ENCODE results near the gene FARSB. TPM values are rescaled to one million over a fixed set of nuclear protein-coding genes. Genes with fewer than 3 reads are reported as not detected.

Gene FARSB
- total and polyA plus RNA-seq, 3 donors from 2014 or later, result 14.1 to 35.0 (median 22.8) TPM

DNA sequence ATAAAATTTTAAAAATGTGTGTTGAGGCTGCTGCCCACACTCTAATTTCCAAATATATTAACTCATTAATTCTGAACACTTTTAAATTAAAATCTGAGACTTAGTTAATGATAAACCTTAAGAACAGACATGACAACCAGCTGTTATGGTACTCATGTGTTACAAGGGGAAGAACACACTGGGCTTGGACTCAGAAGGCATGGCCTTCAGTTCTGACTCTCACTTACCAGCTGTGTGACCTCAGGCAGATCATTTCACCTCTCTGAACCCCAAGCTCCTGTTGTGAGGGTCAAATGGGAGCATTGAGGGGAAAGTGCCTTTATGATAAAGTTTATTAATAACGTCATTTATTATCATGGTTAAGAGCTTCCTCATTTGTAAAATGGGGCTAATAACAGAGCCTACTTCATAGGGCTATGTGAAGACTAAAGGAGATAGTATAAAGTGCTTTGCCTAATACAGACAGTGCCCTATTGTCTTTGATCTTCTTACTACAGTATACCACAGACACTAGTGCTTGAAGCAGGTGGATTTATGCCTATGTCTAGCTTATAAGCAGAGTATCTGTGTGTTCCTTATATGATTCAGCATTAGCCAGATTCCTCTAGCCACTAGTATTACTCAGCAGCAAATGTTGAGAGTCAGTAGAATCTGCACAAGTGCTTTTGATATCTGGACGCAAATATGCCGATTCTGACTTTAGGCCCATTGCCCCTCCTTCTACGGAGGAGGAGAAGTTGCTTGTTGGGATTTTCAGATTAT lies 131.9 kb downstream of the FARSB start:
- no peaks in the 10 kb centered on the region for H3K4me1 ChIP-seq
- no peak overlapping the region for H3K27ac ChIP-seq
- H3K36me3 ChIP-seq (ENCODE audit: low read depth, missing control alignments), result no peaks in the 10 kb centered on the region
- intact Hi-C loops (cut with DNase I; ENCODE audit: low total_unique reads), result no loop called here
- WGBS, 2 donors, result 64 to 74% methylated on average over 4 of the region's 4 CpGs
- TF ChIP-seq POLR2A (IDR thresholded peaks at IDR 0.05), result no peak
- TF ChIP-seq, protein P1, sequence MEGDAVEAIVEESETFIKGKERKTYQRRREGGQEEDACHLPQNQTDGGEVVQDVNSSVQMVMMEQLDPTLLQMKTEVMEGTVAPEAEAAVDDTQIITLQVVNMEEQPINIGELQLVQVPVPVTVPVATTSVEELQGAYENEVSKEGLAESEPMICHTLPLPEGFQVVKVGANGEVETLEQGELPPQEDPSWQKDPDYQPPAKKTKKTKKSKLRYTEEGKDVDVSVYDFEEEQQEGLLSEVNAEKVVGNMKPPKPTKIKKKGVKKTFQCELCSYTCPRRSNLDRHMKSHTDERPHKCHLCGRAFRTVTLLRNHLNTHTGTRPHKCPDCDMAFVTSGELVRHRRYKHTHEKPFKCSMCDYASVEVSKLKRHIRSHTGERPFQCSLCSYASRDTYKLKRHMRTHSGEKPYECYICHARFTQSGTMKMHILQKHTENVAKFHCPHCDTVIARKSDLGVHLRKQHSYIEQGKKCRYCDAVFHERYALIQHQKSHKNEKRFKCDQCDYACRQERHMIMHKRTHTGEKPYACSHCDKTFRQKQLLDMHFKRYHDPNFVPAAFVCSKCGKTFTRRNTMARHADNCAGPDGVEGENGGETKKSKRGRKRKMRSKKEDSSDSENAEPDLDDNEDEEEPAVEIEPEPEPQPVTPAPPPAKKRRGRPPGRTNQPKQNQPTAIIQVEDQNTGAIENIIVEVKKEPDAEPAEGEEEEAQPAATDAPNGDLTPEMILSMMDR (IDR thresholded peaks at IDR 0.05), result no peak
- H3K4me3 ChIP-seq, result no peak overlapping the region
- H3K27me3 ChIP-seq, result no peaks in the 10 kb centered on the region
- H3K9me3 ChIP-seq, result no peaks in the 10 kb centered on the region
- DNase-seq, result no peak

- TF ChIP-seq, protein P1 (IDR thresholded peaks at IDR 0.05), result no peak
- no peak for TF ChIP-seq POLR2A (IDR thresholded peaks at IDR 0.05)
- H3K4me1 ChIP-seq, result no peaks in the 10 kb centered on the region
- intact Hi-C loops (cut with DNase I; ENCODE audit: low total_unique reads), result no loop called here
- no peak for DNase-seq
- no peaks in the 10 kb centered on the region for H3K9me3 ChIP-seq
- H3K4me3 ChIP-seq, result no peak overlapping the region
- H3K27me3 ChIP-seq, result no peaks in the 10 kb centered on the region
- 64 to 100% methylated on average over 1 of the region's 1 CpG for WGBS, 2 donors
- no peak overlapping the region for H3K27ac ChIP-seq
- H3K36me3 ChIP-seq (ENCODE audit: low read depth, missing control alignments), result no peaks in the 10 kb centered on the region
These were observed 133.8 kb downstream of the FARSB start for GRCh38 chr2:222522082-222522481.

GRCh38 chr2:222521099-222521498 lies 134.8 kb downstream of the FARSB start:
- no peaks in the 10 kb centered on the region for H3K9me3 ChIP-seq
- no peak for TF ChIP-seq POLR2A (IDR thresholded peaks at IDR 0.05)
- TF ChIP-seq, protein P1 (IDR thresholded peaks at IDR 0.05), result no peak
- 80 to 87% methylated on average over 3 of the region's 3 CpGs for WGBS, 2 donors
- no peak for DNase-seq
- H3K27ac ChIP-seq, result no peak overlapping the region
- no peaks in the 10 kb centered on the region for H3K27me3 ChIP-seq
- H3K4me1 ChIP-seq, result no peaks in the 10 kb centered on the region
- intact Hi-C loops (cut with DNase I; ENCODE audit: low total_unique reads), result no loop called here
- H3K36me3 ChIP-seq (ENCODE audit: low read depth, missing control alignments), result no peaks in the 10 kb centered on the region
- no peak overlapping the region for H3K4me3 ChIP-seq

Other genes starting within 250 kb of the FARSB start
- gene SGPP2, start 231.5 kb downstream of the FARSB start, total RNA-seq, result 1 to 10 TPM; 3.0 to 3.1 TPM
- 5.9 TPM for gene SGPP2, start 231.5 kb downstream of the FARSB start, polyA plus RNA-seq (ENCODE audit: insufficient read depth, low read depth, low replicate concordance)
- gene MOGAT1, start 15.6 kb upstream of the FARSB start, total RNA-seq, result not detected
- gene MOGAT1, start 15.6 kb upstream of the FARSB start, polyA plus RNA-seq (ENCODE audit: insufficient read depth, low read depth, low replicate concordance), result not detected
- 10 to 100 TPM; 87.4 to 96.6 TPM for gene ACSL3, start 204.9 kb upstream of the FARSB start, total RNA-seq
- gene ACSL3, start 204.9 kb upstream of the FARSB start, polyA plus RNA-seq (ENCODE audit: insufficient read depth, low read depth, low replicate concordance), result 66.7 TPM